Measurements from ENCODE around the gene ARHGAP26.

Gene ARHGAP26

GRCh38 chr5:143147902-143148301, 377.7 kb downstream of the ARHGAP26 start:
- H3K9me3 Mint-ChIP-seq: no peaks in the 10 kb centered on the region
- peaks cover 12% of the 10 kb centered on the region for H3K36me3 Mint-ChIP-seq
- H3K4me1 Mint-ChIP-seq: no peaks in the 10 kb centered on the region
- H3K27me3 Mint-ChIP-seq: no peaks in the 10 kb centered on the region
- no peak overlapping the region for H3K27ac Mint-ChIP-seq
- no peak for DNase-seq
- no peak overlapping the region for H3K4me3 Mint-ChIP-seq
- CTCF ChIA-PET: no interaction called here

DNA sequence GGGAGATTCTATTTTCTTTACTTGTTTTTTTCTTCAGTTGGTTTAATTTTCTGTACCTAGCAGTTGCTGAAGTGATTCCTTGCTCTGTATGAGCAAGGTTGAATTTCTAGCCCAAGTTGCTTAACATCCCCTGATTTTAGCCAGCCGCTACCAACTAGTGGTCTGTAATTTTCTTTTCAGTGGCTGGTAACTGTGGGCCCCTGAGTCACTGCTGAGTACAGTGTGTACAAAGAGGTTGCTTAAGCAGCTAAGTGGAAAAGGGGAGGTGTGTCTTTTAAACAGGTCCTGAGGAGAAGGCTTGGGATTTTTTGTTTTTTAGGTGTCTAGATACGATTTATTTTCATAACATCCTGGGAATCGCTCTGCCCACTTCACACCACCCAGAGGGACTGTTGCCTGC, 378.6 kb downstream of the ARHGAP26 start:
- H3K9me3 Mint-ChIP-seq: no peaks in the 10 kb centered on the region
- H3K36me3 Mint-ChIP-seq: peaks cover 14% of the 10 kb centered on the region
- no peak overlapping the region for H3K4me3 Mint-ChIP-seq
- H3K27me3 Mint-ChIP-seq: no peaks in the 10 kb centered on the region
- H3K27ac Mint-ChIP-seq: no peak overlapping the region
- H3K4me1 Mint-ChIP-seq: no peaks in the 10 kb centered on the region
- CTCF ChIA-PET: interaction anchor here (0.7 kb wide), 1 partner anchor 432 kb away, joined by 3 read pairs; no protein-coding TSS in a partner anchor
- no peak for DNase-seq

- no peak overlapping the region for H3K4me3 Mint-ChIP-seq
- DNase-seq: no peak
- H3K27ac Mint-ChIP-seq: no peak overlapping the region
- H3K27me3 Mint-ChIP-seq: no peaks in the 10 kb centered on the region
- H3K36me3 Mint-ChIP-seq: peaks cover 15% of the 10 kb centered on the region
- no peaks in the 10 kb centered on the region for H3K9me3 Mint-ChIP-seq
- H3K4me1 Mint-ChIP-seq: no peaks in the 10 kb centered on the region
- CTCF ChIA-PET: interaction anchor here (1.1 kb wide), 1 partner anchor 676 kb away, joined by 3 read pairs; no protein-coding TSS in a partner anchor
These were observed 379.6 kb downstream of the ARHGAP26 start for GRCh38 chr5:143149759-143150158.

- no peaks in the 10 kb centered on the region for H3K27me3 Mint-ChIP-seq
- H3K27ac Mint-ChIP-seq: no peak overlapping the region
- H3K4me3 Mint-ChIP-seq: no peak overlapping the region
- H3K9me3 Mint-ChIP-seq: no peaks in the 10 kb centered on the region
- CTCF ChIA-PET: no interaction called here
- H3K4me1 Mint-ChIP-seq: no peaks in the 10 kb centered on the region
- peaks cover 15% of the 10 kb centered on the region for H3K36me3 Mint-ChIP-seq
- no peak for DNase-seq
These were observed 381.0 kb downstream of the ARHGAP26 start for GRCh38 chr5:143151056-143151700.

- Mint-ChIP-seq H3K9me3 (no peaks in the 10 kb centered on the region), H3K4me3 (no peak overlapping the region), H3K27me3 (no peaks in the 10 kb centered on the region), H3K36me3 (peaks cover 13% of the 10 kb centered on the region), H3K27ac (no peak overlapping the region), H3K4me1 (no peaks in the 10 kb centered on the region)
- CTCF ChIA-PET: no interaction called here
- DNase-seq: no peak
These were observed 382.3 kb downstream of the ARHGAP26 start for GRCh38 chr5:143152445-143152844.

- Mint-ChIP-seq H3K27ac (no peak overlapping the region), H3K4me1 (no peaks in the 10 kb centered on the region), H3K36me3 (peaks cover 12% of the 10 kb centered on the region), H3K4me3 (no peak overlapping the region), H3K27me3 (no peaks in the 10 kb centered on the region), H3K9me3 (no peaks in the 10 kb centered on the region)
- CTCF ChIA-PET: no interaction called here
- DNase-seq: no peak
These were observed 383.3 kb downstream of the ARHGAP26 start for GRCh38 chr5:143153332-143154119.

GRCh38 chr5:143154510-143155370, 384.6 kb downstream of the ARHGAP26 start:
- Mint-ChIP-seq H3K27me3 (no peaks in the 10 kb centered on the region), H3K36me3 (peaks cover 12% of the 10 kb centered on the region), H3K27ac (no peak overlapping the region), H3K4me1 (no peaks in the 10 kb centered on the region), H3K9me3 (no peaks in the 10 kb centered on the region), H3K4me3 (no peak overlapping the region)
- DNase-seq: no peak
- CTCF ChIA-PET: no interaction called here

GRCh38 chr5:143155455-143155854, 385.3 kb downstream of the ARHGAP26 start:
- H3K36me3 Mint-ChIP-seq: peaks cover 9% of the 10 kb centered on the region
- H3K4me1 Mint-ChIP-seq: no peaks in the 10 kb centered on the region
- DNase-seq: no peak
- CTCF ChIA-PET: interaction anchor here (0.8 kb wide), 1 partner anchor 245 kb away, joined by 3 read pairs; no protein-coding TSS in a partner anchor
- H3K27ac Mint-ChIP-seq: no peak overlapping the region
- H3K9me3 Mint-ChIP-seq: no peaks in the 10 kb centered on the region
- no peaks in the 10 kb centered on the region for H3K27me3 Mint-ChIP-seq
- no peak overlapping the region for H3K4me3 Mint-ChIP-seq

DNA sequence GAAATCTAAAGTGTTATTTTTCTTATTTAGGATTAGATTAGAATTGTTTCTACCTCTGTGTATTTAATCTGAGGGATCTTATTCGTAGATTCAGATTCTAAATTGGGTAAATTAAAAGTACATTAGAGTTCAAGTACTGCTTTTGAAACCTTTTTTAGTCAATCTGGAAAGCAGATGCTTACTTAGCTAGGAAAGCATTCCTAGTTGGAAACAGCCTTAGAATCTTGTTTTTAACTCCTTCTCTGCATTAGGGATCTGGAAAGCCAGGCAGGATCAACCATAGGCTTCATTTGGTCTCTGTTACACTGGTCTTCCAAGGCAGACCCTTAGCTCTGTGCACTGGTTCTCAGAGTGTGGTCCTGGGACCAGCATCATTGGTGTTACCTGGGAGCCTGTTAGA, 385.9 kb downstream of the ARHGAP26 start:
- DNase-seq: no peak
- Mint-ChIP-seq H3K4me1 (no peaks in the 10 kb centered on the region), H3K27ac (no peak overlapping the region), H3K36me3 (peaks cover 8% of the 10 kb centered on the region), H3K9me3 (no peaks in the 10 kb centered on the region), H3K27me3 (no peaks in the 10 kb centered on the region), H3K4me3 (no peak overlapping the region)
- CTCF ChIA-PET: interaction anchor here (0.8 to 1.6 kb wide), 2 partner anchors 39 to 244 kb away, joined by 3 read pairs; no protein-coding TSS in a partner anchor

DNA sequence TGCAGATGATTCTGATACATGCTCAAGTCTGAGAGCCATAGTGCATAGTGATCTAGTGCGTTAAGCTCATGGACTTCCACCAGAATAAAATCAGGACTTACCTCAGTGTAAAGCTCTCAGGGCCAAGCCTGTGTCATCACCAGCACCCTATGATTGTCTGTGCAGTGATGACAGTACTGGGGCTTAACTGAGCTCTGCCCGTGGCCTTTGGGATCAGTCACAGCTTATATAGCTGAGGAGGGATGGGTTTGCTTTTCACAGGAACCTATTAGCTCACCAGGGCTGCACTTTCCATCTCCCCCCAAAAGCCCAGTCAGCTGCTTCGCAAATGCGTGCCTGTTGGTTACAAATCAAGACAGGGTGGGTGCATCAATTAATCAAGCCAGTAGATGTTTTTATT, 386.4 kb downstream of the ARHGAP26 start:
- Mint-ChIP-seq H3K27ac (no peak overlapping the region), H3K4me1 (no peaks in the 10 kb centered on the region), H3K9me3 (no peaks in the 10 kb centered on the region), H3K36me3 (peaks cover 8% of the 10 kb centered on the region), H3K27me3 (no peaks in the 10 kb centered on the region), H3K4me3 (no peak overlapping the region)
- no peak for DNase-seq
- CTCF ChIA-PET: interaction anchor here (0.9 to 1.6 kb wide), 2 partner anchors 39 to 43 kb away, joined by 3 read pairs; no protein-coding TSS in a partner anchor

GRCh38 chr5:143159031-143159430, 388.9 kb downstream of the ARHGAP26 start:
- no peak for DNase-seq
- Mint-ChIP-seq H3K27ac (no peak overlapping the region), H3K9me3 (no peaks in the 10 kb centered on the region), H3K4me1 (no peaks in the 10 kb centered on the region), H3K4me3 (no peak overlapping the region), H3K27me3 (no peaks in the 10 kb centered on the region), H3K36me3 (peaks cover 2% of the 10 kb centered on the region)
- CTCF ChIA-PET: no interaction called here

GRCh38 chr5:143161885-143162540, 391.8 kb downstream of the ARHGAP26 start:
- Mint-ChIP-seq H3K36me3 (peaks cover 2% of the 10 kb centered on the region), H3K9me3 (no peaks in the 10 kb centered on the region), H3K4me3 (no peak overlapping the region), H3K27me3 (no peaks in the 10 kb centered on the region), H3K27ac (no peak overlapping the region), H3K4me1 (no peaks in the 10 kb centered on the region)
- DNase-seq: no peak
- CTCF ChIA-PET: no interaction called here

DNA sequence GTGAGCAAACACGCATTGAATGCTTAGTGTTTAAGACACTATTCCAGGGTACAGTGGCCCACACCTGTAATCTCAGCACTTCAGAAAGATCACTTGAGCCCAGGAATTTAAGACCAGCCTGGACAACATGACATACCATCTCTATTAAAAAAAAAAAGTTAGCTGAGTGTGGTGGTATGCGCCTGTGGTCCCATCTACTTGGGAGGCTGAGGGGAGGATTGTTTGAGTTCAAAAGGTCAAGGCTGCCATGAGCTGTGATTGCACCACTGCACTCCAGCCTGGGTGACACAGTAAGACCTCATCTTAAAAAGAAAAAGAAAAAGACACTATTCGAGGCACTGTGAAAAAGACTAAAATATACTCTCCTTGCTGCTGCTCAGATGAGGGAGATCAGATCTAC, 392.6 kb downstream of the ARHGAP26 start:
- no peaks in the 10 kb centered on the region for H3K4me1 Mint-ChIP-seq
- H3K4me3 Mint-ChIP-seq: no peak overlapping the region
- H3K27me3 Mint-ChIP-seq: no peaks in the 10 kb centered on the region
- H3K36me3 Mint-ChIP-seq: peaks cover 2% of the 10 kb centered on the region
- DNase-seq: no peak
- H3K9me3 Mint-ChIP-seq: no peaks in the 10 kb centered on the region
- H3K27ac Mint-ChIP-seq: no peak overlapping the region
- CTCF ChIA-PET: interaction anchor here (0.6 kb wide), 1 partner anchor 320 kb away, joined by 4 read pairs; no protein-coding TSS in a partner anchor

DNA sequence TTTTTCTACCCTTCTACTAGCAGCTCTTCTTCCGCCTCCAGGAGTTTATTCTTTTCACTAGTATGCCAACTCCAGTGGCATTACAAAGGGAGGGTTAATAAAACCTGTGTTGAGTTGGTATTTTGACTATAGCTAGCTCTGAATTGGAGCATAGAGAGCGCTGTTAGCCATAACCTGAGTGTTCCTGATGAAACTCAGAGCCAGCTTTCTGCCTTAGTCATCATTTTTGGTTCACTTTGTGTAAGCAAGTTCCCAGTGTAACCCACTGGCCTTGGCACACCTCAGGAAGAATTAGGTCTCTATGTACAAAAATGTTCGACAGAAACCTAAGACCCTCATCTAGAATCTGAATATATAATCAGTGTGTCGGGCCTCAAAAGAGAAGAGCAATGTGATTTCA, 394.4 kb downstream of the ARHGAP26 start:
- CTCF ChIA-PET: no interaction called here

More for the DNA sequence above, 394.4 kb downstream of the ARHGAP26 start:
- no peak overlapping the region for H3K27ac Mint-ChIP-seq
- no peak for DNase-seq
- H3K36me3 Mint-ChIP-seq: peaks cover 2% of the 10 kb centered on the region
- no peak overlapping the region for H3K4me3 Mint-ChIP-seq
- no peaks in the 10 kb centered on the region for H3K27me3 Mint-ChIP-seq
- H3K4me1 Mint-ChIP-seq: no peaks in the 10 kb centered on the region
- H3K9me3 Mint-ChIP-seq: no peaks in the 10 kb centered on the region

Measured in activated naive CD4-positive, alpha-beta T cell treated with anti-CD3 and anti-CD28 coated beads, Interleukin-2, amount 10 ng/mL, durations not matched to agents 7 days and 5 days (primary cell).